HAP-1 (cell line): ENCODE measurements around the gene HOXA6.

Experiments
- DNase-seq, 2 experiments: peaks; one replicate each; pipeline ENCODE4 v3.0.0-alpha.2; 2016 to 2020; ENCODE audit warnings: low spot score in 2 of 2
- H3K27me3 ChIP-seq: fragments of 250-450 bp; sonication (Bioruptor Pico); 2 replicates; pipeline ENCODE4 v1.5.1; 2020; ENCODE audit warnings: low read depth, mild to moderate bottlenecking, moderate library complexity
- H3K36me3 ChIP-seq: fragments of 250-450 bp; sonication (Bioruptor Pico); replicated peaks from 2 replicates; pipeline ENCODE4 v1.5.1; 2020; ENCODE audit warnings: mild to moderate bottlenecking
- H3K4me1 ChIP-seq: fragments of 250-450 bp; sonication (Bioruptor Pico); 2 replicates; pipeline ENCODE4 v1.5.1; 2020; ENCODE audit warnings: mild to moderate bottlenecking
- H3K4me3 ChIP-seq: fragments of 250-450 bp; sonication (Bioruptor Pico); 2 replicates; pipeline ENCODE4 v1.5.1; 2020; ENCODE audit warnings: mild to moderate bottlenecking, moderate library complexity
- H3K9me3 ChIP-seq: fragments of 250-450 bp; sonication (Bioruptor Pico); 2 replicates; pipeline ENCODE4 v1.5.1; 2020; ENCODE audit warnings: mild to moderate bottlenecking, moderate library complexity
- in situ Hi-C: fragments of 300-500 bp; cut with MboI; formaldehyde crosslinking; loops from 3 replicates; pipeline ENCODE4 v1.14.3; 2020; ENCODE audit warnings: low sequenced_read_pairs, inconsistent platforms, mixed read lengths

HOXA6 gene

GRCh38 chr7:27147199-27148030 lies at the start of gene HOXA6:
TSS of gene HOXA6 (minus strand) at chr7:27147774. CDS start at chr7:27147749, 25 bp downstream.
- Histone ChIP-seq H3K4me1 (peaks cover 9% of the 10 kb centered on the region), H3K27me3 (no peaks in the 10 kb centered on the region), H3K36me3 (peaks cover 43% of the 10 kb centered on the region), H3K9me3 (no peaks in the 10 kb centered on the region), H3K4me3 (peak within 1 kb of the TSS; percentile 58)
- no peak for DNase-seq
- in situ Hi-C loops: no loop called here

GRCh38 chr7:27196287-27196767 lies 48.8 kb upstream of the HOXA6 start:
- Histone ChIP-seq H3K4me3 (peak overlapping the region; percentile 65), H3K9me3 (no peaks in the 10 kb centered on the region), H3K36me3 (peaks cover 39% of the 10 kb centered on the region), H3K4me1 (peaks cover 9% of the 10 kb centered on the region; the same call in 1 of the 2 replicates), H3K27me3 (no peaks in the 10 kb centered on the region)
- in situ Hi-C loops: loop anchor here (5.0 kb wide), 2 partner anchors 726 to 821 kb away; no protein-coding TSS in a partner anchor
- peak; percentile 80 to 95 for DNase-seq

- Histone ChIP-seq H3K4me3 (peak overlapping the region; percentile 65), H3K27me3 (no peaks in the 10 kb centered on the region), H3K9me3 (no peaks in the 10 kb centered on the region), H3K36me3 (peaks cover 41% of the 10 kb centered on the region), H3K4me1 (peaks cover 11% of the 10 kb centered on the region)
- DNase-seq: peak in 1 of 2 experiments; percentile 56
- in situ Hi-C loops: loop anchor here (5.0 kb wide), 3 partner anchors 582 to 822 kb away; no protein-coding TSS in a partner anchor
Measured at GRCh38 chr7:27194686-27195379, 47.3 kb upstream of the HOXA6 start.

DNA sequence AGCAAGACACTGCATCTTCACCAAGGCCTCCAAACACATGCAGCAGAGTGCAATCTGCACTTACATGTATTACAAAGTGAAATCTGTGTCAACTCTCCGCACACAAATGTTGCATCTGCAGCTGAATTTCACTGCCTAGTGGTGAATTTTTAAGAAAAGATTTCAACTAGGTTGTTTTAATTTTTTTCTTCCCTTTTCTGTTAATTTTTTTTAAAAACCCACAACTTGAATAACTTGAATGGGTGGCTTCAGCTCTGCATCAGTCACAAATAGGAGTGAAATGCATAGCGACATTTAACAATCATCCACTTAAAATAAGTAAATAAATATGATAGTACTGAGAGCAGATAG lies 46.4 kb upstream of the HOXA6 start:
- H3K4me3 ChIP-seq: peak overlapping the region; percentile 65
- in situ Hi-C loops: loop anchor here (5.0 kb wide), 1 partner anchor 583 kb away; no protein-coding TSS in a partner anchor
- H3K27me3 ChIP-seq: no peaks in the 10 kb centered on the region

GRCh38 chr7:27193335-27194001 lies 45.9 kb upstream of the HOXA6 start:
- peak; percentile 60 to 72 for DNase-seq
- peaks cover 25% of the 10 kb centered on the region for H3K4me1 ChIP-seq
- H3K4me3 ChIP-seq: peak overlapping the region; percentile 65
- in situ Hi-C loops: loop anchor here (5.0 kb wide), 1 partner anchor 584 kb away; no protein-coding TSS in a partner anchor
- H3K27me3 ChIP-seq: no peaks in the 10 kb centered on the region
- no peaks in the 10 kb centered on the region for H3K9me3 ChIP-seq
- H3K36me3 ChIP-seq: peaks cover 41% of the 10 kb centered on the region

More for the DNA sequence above, 46.4 kb upstream of the HOXA6 start:
- H3K36me3 ChIP-seq: peaks cover 41% of the 10 kb centered on the region
- no peaks in the 10 kb centered on the region for H3K9me3 ChIP-seq
- peaks cover 20% of the 10 kb centered on the region for H3K4me1 ChIP-seq
- DNase-seq: no peak

GRCh38 chr7:27192546-27193334 lies 45.2 kb upstream of the HOXA6 start:
- peak in 1 of 2 experiments; percentile 37 for DNase-seq
- Histone ChIP-seq H3K27me3 (no peaks in the 10 kb centered on the region), H3K4me1 (peaks cover 30% of the 10 kb centered on the region), H3K36me3 (peaks cover 41% of the 10 kb centered on the region), H3K9me3 (no peaks in the 10 kb centered on the region), H3K4me3 (peak overlapping the region; percentile 65)
- in situ Hi-C loops: loop anchor here (5.0 kb wide), 1 partner anchor 585 kb away; no protein-coding TSS in a partner anchor

- DNase-seq: peak in 1 of 2 experiments; percentile 12
- no peaks in the 10 kb centered on the region for H3K27me3 ChIP-seq
- in situ Hi-C loops: loop anchor here (5.0 kb wide), 1 partner anchor 585 kb away; no protein-coding TSS in a partner anchor
- H3K4me1 ChIP-seq: peaks cover 34% of the 10 kb centered on the region
- peaks cover 41% of the 10 kb centered on the region for H3K36me3 ChIP-seq
- no peaks in the 10 kb centered on the region for H3K9me3 ChIP-seq
- H3K4me3 ChIP-seq: no peak overlapping the region
Measured at GRCh38 chr7:27191833-27192545, 44.4 kb upstream of the HOXA6 start.

DNA sequence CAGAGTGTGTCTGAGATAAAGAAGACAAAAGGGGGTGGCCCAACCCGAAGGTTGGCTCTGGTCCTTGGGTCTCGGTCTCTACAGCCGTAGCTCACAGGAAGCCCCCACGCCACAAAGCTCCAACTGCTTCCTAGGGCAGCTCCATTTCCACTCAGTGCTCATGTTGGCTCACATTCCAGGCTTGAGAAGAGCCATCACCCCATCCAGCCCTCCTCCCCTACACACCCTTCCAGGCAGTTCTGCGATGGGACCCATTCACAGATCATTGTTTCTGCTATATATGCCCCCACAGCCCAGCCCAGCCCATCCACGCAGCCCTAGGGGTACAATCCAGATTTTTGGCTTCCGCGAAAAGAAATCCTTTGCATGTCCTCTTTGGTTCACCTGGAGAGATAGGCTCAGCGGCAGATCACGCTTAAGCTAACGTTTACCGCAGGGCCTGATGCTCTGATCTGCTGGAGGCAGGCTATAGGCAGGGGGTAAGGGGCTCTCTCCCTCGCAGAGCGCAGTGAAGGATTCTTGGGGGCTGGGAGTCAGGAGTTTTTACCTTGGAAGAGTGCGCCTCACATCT lies 43.7 kb upstream of the HOXA6 start:
- Histone ChIP-seq H3K9me3 (no peaks in the 10 kb centered on the region), H3K27me3 (no peaks in the 10 kb centered on the region), H3K4me3 (no peak overlapping the region), H3K4me1 (peaks cover 37% of the 10 kb centered on the region), H3K36me3 (peaks cover 41% of the 10 kb centered on the region)
- in situ Hi-C loops: loop anchor here (5.0 kb wide), 1 partner anchor 586 kb away; no protein-coding TSS in a partner anchor
- DNase-seq: peak in 1 of 2 experiments; percentile 10

DNA sequence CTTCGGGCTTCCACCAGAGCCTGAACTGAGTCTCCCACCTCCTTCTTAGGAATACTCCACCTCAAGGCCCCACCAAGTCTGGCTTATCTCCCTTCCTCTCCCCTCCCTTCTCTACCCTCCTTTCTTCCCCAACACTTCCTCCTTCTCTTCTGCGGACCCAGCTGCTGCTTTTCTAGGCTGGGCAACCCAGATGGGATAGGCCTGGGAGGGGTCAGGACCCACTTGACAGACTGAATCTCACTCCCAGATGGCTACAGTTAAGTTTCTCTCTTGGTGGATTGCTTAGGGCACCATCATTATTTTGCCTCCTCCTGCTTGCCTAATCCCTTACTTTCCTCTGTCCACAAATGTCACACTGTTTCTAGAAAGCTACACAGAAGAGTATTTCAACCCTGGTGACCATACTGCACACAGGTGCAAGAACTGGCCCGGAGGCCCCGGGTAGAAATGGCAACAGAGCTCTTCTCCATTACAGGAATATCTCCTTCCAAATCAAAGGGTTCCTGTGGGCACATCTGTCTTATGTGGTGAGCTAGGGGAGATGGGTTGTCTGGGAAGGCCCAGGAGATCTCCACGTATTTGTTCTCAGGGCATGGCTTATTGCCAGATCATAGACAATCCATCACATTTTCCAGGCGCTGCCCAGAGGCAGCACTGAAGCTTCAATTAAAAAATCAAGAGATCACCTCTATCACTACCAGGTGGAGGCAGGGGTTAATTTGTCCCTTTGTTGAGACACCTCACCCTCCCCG lies 42.6 kb upstream of the HOXA6 start:
- Histone ChIP-seq H3K36me3 (peaks cover 32% of the 10 kb centered on the region), H3K27me3 (no peaks in the 10 kb centered on the region), H3K4me3 (no peak overlapping the region), H3K4me1 (peaks cover 32% of the 10 kb centered on the region), H3K9me3 (no peaks in the 10 kb centered on the region)
- peak in 1 of 2 experiments; percentile 12 for DNase-seq
- in situ Hi-C loops: loop anchor here (5.0 kb wide), 1 partner anchor 587 kb away; no protein-coding TSS in a partner anchor

DNA sequence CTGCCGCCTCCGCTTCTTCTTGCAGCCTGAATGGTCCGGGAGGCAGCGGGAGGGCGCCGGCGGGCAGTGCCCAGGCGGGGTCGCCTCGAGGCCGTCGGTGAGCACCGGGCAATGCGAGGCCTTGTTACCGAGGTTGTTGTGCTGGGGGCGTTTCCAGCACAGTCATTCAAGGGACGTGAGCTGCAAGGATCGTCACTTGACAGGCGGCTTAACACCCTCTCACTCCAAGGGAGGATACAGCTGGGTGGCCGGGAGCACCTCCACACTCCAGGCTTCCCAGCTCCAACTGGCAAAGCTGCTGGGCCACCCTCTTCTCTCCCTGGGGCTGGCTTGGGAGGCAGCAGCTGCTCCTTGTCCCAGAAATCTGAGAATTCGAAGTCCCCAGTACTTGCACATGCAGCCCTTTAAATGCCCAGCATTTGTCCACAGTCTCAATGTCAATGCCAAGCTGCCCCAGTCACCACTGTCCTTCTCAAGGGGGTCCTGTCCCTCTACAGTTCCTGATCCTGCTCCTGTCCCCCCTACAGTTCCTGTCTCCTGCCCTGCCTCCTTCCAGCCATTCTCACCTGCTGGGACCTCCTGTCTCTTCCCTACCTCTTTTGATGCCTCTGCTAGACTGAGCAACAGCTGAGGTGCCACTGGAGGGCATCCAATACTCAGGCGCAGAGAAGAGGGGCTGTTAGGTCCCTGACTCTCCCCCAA lies 41.9 kb upstream of the HOXA6 start:
- in situ Hi-C loops: no loop called here
- Histone ChIP-seq H3K9me3 (no peaks in the 10 kb centered on the region), H3K27me3 (no peaks in the 10 kb centered on the region), H3K4me1 (peaks cover 32% of the 10 kb centered on the region), H3K4me3 (peak overlapping the region; percentile 60), H3K36me3 (peaks cover 27% of the 10 kb centered on the region)
- DNase-seq: peak; percentile 71 to 73
